GM12891 (cell line): ENCODE measurements around the gene CNIH3.
"Not testable (repeated sequence)": the region's sequence is repeated elsewhere in the genome, so short reads cannot be mapped to it uniquely, and the experiment has no call there.

Experiments
- POLR2A ChIP-seq: IDR thresholded peaks from 2 replicates; pipeline ENCODE4 v1.6.1; 2011; ENCODE audit warnings: low read depth, low read length, control low read depth
- POLR2AphosphoS5 ChIP-seq: IDR thresholded peaks from 2 replicates; pipeline ENCODE4 v1.6.1; 2011; ENCODE audit warnings: low read depth, low read length, control low read depth
- SPI1 ChIP-seq: IDR thresholded peaks from 2 replicates; pipeline ENCODE4 v1.6.1; 2011; ENCODE audit warnings: low read depth, low read length, control low read depth
- TAF1 ChIP-seq: IDR thresholded peaks from 2 replicates; pipeline ENCODE4 v1.6.1; 2011; ENCODE audit warnings: low read depth, low read length, control low read depth

- TF ChIP-seq POLR2A, TAF1, POLR2AphosphoS5, SPI1: not testable (repeated sequence)
Measured at GRCh38 chr1:224711231-224711756, 95.2 kb downstream of the CNIH3 start.
